22Rv1 (cell line): ENCODE measurements around the gene SPON2.

ENCODE experiments used
- ZFX ChIP-seq: fragments of 450-650 bp; IDR thresholded peaks from 2 replicates; pipeline ENCODE4 v1.6.1; 2017; ENCODE audit warnings: antibody characterized with exemption, borderline replicate concordance
- TF ChIP-seq, protein P1 (sequence below): fragments of 450-650 bp; IDR thresholded peaks from 2 replicates; pipeline ENCODE4 v1.5.1; 2017; ENCODE audit warnings: mild to moderate bottlenecking

DNA sequence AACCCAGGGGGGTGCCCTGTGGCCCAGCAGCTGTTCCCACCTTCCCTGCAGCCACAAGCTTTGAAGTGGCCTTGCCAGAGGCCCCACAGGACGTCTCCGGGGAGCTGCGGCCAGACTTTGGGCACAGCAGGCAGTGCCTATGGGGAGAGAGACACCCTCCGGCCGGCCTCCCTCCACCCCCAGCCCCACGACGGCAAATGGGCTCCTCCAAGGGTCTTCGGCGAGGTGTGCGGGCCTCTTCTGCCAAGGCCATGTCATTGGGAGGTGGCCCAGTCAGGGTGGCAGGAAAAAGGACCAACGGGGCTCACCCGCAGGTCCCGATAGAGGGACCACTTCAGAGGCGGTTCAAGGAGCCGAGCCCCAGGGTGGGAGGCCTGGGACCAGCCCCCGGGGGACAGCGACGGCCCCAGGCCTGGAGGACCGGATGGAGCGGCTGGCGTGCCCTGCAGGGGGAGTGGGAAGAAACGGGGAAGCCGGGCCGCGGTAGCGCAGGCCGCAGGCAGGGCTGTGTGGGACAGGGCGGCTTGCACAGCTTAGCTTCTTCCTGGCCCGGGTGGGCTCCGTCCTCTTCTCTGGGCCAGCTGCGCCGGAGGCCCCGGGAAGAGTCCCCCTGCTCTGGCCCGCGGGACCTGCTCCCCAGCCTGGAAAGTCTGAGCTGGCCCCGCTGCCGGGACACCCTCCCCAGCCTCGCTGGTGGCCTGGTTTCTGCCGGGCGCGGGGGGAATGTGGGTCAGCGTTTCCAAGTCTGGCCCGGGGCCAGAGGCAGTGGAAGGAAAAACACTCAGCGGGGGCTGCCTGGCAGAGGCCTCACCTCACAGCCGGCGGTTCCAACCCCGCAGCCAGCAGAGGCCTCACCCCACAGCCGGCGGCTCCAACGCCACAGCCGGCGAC lies 21.9 kb upstream of the SPON2 start:
- TF ChIP-seq, protein P1, sequence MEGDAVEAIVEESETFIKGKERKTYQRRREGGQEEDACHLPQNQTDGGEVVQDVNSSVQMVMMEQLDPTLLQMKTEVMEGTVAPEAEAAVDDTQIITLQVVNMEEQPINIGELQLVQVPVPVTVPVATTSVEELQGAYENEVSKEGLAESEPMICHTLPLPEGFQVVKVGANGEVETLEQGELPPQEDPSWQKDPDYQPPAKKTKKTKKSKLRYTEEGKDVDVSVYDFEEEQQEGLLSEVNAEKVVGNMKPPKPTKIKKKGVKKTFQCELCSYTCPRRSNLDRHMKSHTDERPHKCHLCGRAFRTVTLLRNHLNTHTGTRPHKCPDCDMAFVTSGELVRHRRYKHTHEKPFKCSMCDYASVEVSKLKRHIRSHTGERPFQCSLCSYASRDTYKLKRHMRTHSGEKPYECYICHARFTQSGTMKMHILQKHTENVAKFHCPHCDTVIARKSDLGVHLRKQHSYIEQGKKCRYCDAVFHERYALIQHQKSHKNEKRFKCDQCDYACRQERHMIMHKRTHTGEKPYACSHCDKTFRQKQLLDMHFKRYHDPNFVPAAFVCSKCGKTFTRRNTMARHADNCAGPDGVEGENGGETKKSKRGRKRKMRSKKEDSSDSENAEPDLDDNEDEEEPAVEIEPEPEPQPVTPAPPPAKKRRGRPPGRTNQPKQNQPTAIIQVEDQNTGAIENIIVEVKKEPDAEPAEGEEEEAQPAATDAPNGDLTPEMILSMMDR: no peak
- TF ChIP-seq ZFX: no peak
